OCI-LY7 (cell line): ENCODE measurements around the gene AAMDC. TPM values are rescaled to one million over a fixed set of nuclear protein-coding genes. Genes with fewer than 3 reads are reported as not detected.
"Not testable (repeated sequence)": the region's sequence is repeated elsewhere in the genome, so short reads cannot be mapped to it uniquely, and the experiment has no call there.

Experiments
- BruUV-seq: library from RNA; stranded (reverse); fragments of 400-500 nt; replicated peaks from 2 replicates; lab custom pipeline; 2021; lab: Mats Ljungman, UMichigan
- CTCF ChIA-PET: fragments of 300-600 bp; sonication (Branson Sonifier 250); formaldehyde crosslinking; loops from one replicate; lab custom pipeline; 2022; ENCODE audit warnings: antibody characterized with exemption; ENCODE audit not compliant: unreplicated experiment; lab: Charles Lee
- POLR2A ChIA-PET: fragments of 300-600 bp; sonication (Branson Sonifier 250); formaldehyde crosslinking; loops from one replicate; lab custom pipeline; 2022; ENCODE audit warnings: antibody characterized with exemption; lab: Charles Lee
- DNase-seq: peaks from one replicate; pipeline ENCODE4 v3.0.0-alpha.2; 2015; ENCODE audit warnings: low spot score
- H2AFZ ChIP-seq: fragments of 200-600 bp; sonication (generic), shearing (Covaris generic); 2 replicates; pipeline ENCODE4 v1.6.1; 2014; ENCODE audit warnings: mild to moderate bottlenecking, antibody characterized with exemption, low read length, moderate library complexity
- H3K27ac ChIP-seq: fragments of 200-600 bp; sonication (generic); 2 replicates; pipeline ENCODE4 v1.5.1; 2014; ENCODE audit warnings: mixed run types, low read depth, mild to moderate bottlenecking, moderate library complexity, low read length, inconsistent platforms; ENCODE audit not compliant: poor library complexity, severe bottlenecking
- H3K36me3 ChIP-seq: fragments of 200-600 bp; sonication (generic); 2 replicates; pipeline ENCODE4 v1.6.1; 2014; ENCODE audit warnings: mild to moderate bottlenecking, antibody characterized with exemption, low read length, moderate library complexity, mixed read lengths; ENCODE audit not compliant: insufficient read depth
- H3K4me1 ChIP-seq: fragments of 200-600 bp; sonication (generic); 2 replicates; pipeline ENCODE4 v1.5.1; 2014; ENCODE audit warnings: mild to moderate bottlenecking, low read length; ENCODE audit not compliant: insufficient read depth, poor library complexity, severe bottlenecking
- H3K4me2 ChIP-seq: fragments of 200-600 bp; sonication (generic); 2 replicates; pipeline ENCODE4 v1.6.1; 2014; ENCODE audit warnings: mild to moderate bottlenecking, low read length
- H3K4me3 ChIP-seq: fragments of 200-600 bp; sonication (generic); 2 replicates; pipeline ENCODE4 v1.5.1; 2014; ENCODE audit warnings: mild to moderate bottlenecking, low read depth, low read length; ENCODE audit not compliant: poor library complexity, severe bottlenecking
- H3K79me2 ChIP-seq: fragments of 200-600 bp; sonication (generic); 2 replicates; pipeline ENCODE4 v1.6.1; 2016; ENCODE audit warnings: low read depth, mild to moderate bottlenecking, low read length, moderate library complexity, mixed read lengths; ENCODE audit not compliant: insufficient read depth
- H3K9me2 ChIP-seq: fragments of 200-600 bp; sonication (generic); 2 replicates; pipeline ENCODE4 v1.6.1; 2016; ENCODE audit warnings: mild to moderate bottlenecking, low read length, mixed read lengths; ENCODE audit not compliant: insufficient read depth
- H3K9me3 ChIP-seq: fragments of 200-600 bp; sonication (generic); 2 replicates; pipeline ENCODE4 v1.6.1; 2014; ENCODE audit warnings: mild to moderate bottlenecking, mixed run types, low read length, mixed read lengths
- H4K20me1 ChIP-seq: fragments of 200-600 bp; sonication (generic); 2 replicates; pipeline ENCODE4 v1.6.1; 2014; ENCODE audit warnings: mild to moderate bottlenecking, antibody characterized with exemption, low read length, moderate library complexity, mixed read lengths; ENCODE audit not compliant: insufficient read depth
- intact Hi-C: fragments of 100-400 bp; cut with micrococcal nuclease; formaldehyde crosslinking; loops from one replicate; pipeline ENCODE4 v1.10.0; 2022; ENCODE audit not compliant: unreplicated experiment
- small RNA-seq: library from RNA; depleted of rRNA; stranded (forward); fragments of <200 nt; gene quantifications from one replicate; pipeline ENCODE3, GENCODE V24; 2014
- total RNA-seq, 2 experiments: library from RNA; depleted of rRNA in 1 of 2; stranded (reverse); fragments of >200 nt in 1 of 2; shearing (Covaris generic) in 1 of 2; gene quantifications; 2 replicates each; pipeline ENCODE4 v1.2.3, GENCODE V29; 2014 to 2022

The AAMDC gene
- total RNA-seq, 2 experiments from 2014 or later, result 11.0 to 17.1 TPM

DNA sequence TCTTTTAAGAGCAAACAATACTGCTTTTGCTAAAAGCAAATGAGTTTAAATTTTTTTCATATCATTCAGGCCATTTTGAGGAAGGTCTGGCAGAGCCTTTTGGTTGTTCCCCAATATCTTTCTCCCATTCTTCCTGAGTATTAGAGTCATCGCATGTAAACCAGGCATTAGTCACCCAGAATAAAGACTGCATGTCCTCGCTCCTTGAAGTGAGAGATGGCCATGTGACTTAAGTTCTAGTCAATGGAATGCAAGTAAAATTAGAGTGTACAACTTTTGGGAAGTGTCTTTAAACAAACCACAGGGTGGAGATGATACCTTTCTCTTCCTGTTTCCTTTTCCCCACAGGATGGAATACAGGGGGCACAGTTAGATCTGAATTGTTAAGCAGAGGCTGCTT lies 96.8 kb downstream of the AAMDC start:
- intact Hi-C loops, H3K79me2 ChIP-seq, CTCF ChIA-PET, H3K4me1 ChIP-seq, H3K9me3 ChIP-seq, H3K9me2 ChIP-seq, POLR2A ChIA-PET, BruUV-seq, DNase-seq, H3K27ac ChIP-seq, H4K20me1 ChIP-seq, H3K4me3 ChIP-seq, H2AFZ ChIP-seq, H3K4me2 ChIP-seq: not testable (repeated sequence)
- peaks cover 17% of the 10 kb centered on the region for H3K36me3 ChIP-seq

Small RNA genes within 50 kb of the gene (small RNA-seq; reads per million reads assigned to genes)
- gene AP002812.4, result not detected

Other genes starting within 250 kb of the AAMDC start
- not detected in 2 replicates for gene AQP11, start 231.2 kb upstream of the AAMDC start, total RNA-seq (2014; rRNA removed; shearing (Covaris generic))
- not detected in 2 replicates for gene AQP11, start 231.2 kb upstream of the AAMDC start, total RNA-seq (2022)
- 115 and 121 TPM in 2 replicates for gene CLNS1A, start 183.3 kb upstream of the AAMDC start, total RNA-seq (2014; rRNA removed; shearing (Covaris generic))
- gene CLNS1A, start 183.3 kb upstream of the AAMDC start, total RNA-seq (2022), result 108 and 110 TPM in 2 replicates
- 33.5 and 56.9 TPM in 2 replicates for gene RSF1, start 422 bp upstream of the AAMDC start, total RNA-seq (2014; rRNA removed; shearing (Covaris generic))
- gene RSF1, start 422 bp upstream of the AAMDC start, total RNA-seq (2022), result 75.6 and 78.8 TPM in 2 replicates
- 50.6 and 57.1 TPM in 2 replicates for gene INTS4, start 173.5 kb downstream of the AAMDC start, total RNA-seq (2014; rRNA removed; shearing (Covaris generic))
- 56.4 and 57.0 TPM in 2 replicates for gene INTS4, start 173.5 kb downstream of the AAMDC start, total RNA-seq (2022)
- not detected in 2 replicates for gene KCTD14, start 202.1 kb downstream of the AAMDC start, total RNA-seq (2014; rRNA removed; shearing (Covaris generic))
- gene KCTD14, start 202.1 kb downstream of the AAMDC start, total RNA-seq (2022), result not detected in 2 replicates
- not detected in 2 replicates for gene THRSP, start 242.7 kb downstream of the AAMDC start, total RNA-seq (2014; rRNA removed; shearing (Covaris generic))
- gene THRSP, start 242.7 kb downstream of the AAMDC start, total RNA-seq (2022), result not detected in 2 replicates